K562 (cell line): ENCODE measurements around the gene KIF26B. TPM values are rescaled to one million over a fixed set of nuclear protein-coding genes. Genes with fewer than 3 reads are reported as not detected.
A peak's percentile ranks its signal among the peaks of the same experiment; 100 is the strongest.

Experiments
- ARID1B ChIP-seq: fragments of 450-650 bp; IDR thresholded peaks from 2 replicates; pipeline ENCODE4 v1.6.1; 2016; ENCODE audit warnings: antibody characterized with exemption, mild to moderate bottlenecking, inconsistent platforms
- C11orf30 ChIP-seq: fragments of 450-650 bp; IDR thresholded peaks from 2 replicates; pipeline ENCODE4 v1.6.1; 2016; ENCODE audit warnings: low read depth, mild to moderate bottlenecking
- CBX5 ChIP-seq: IDR thresholded peaks from 2 replicates; pipeline ENCODE4 v1.6.1; 2014; ENCODE audit warnings: low read depth, borderline replicate concordance
- CREM ChIP-seq: IDR thresholded peaks from 2 replicates; pipeline ENCODE4 v1.6.1; 2014; ENCODE audit warnings: antibody characterized with exemption, low read depth
- ETV1 ChIP-seq: fragments of 450-650 bp; conservative IDR thresholded peaks from 2 replicates; pipeline ENCODE4 v1.6.1; 2016; ENCODE audit warnings: missing genetic modification characterization, control low read depth, low read depth, missing compliant biosample characterization
- KDM2B ChIP-seq: fragments of 250-450 bp; sonication (Bioruptor Pico); IDR thresholded peaks from 2 replicates; pipeline ENCODE4 v1.8.0; 2021; ENCODE audit warnings: mild to moderate bottlenecking, moderate library complexity
- KHSRP ChIP-seq: fragments of 450-650 bp; IDR thresholded peaks from 2 replicates; pipeline ENCODE4 v1.6.1; 2017
- NR4A1 ChIP-seq, 2 experiments: fragments of 250-450 bp in 1 of 2; fragments of 450-650 bp in 1 of 2; sonication (Bioruptor Pico) in 1 of 2; IDR thresholded peaks; 2 replicates each; pipeline versions ENCODE4 v1.4.0 to v1.6.1; 2016 to 2020; ENCODE audit warnings: mild to moderate bottlenecking in 2 of 2, missing compliant biosample characterization in 1 of 2, missing genetic modification characterization in 1 of 2, moderate library complexity in 1 of 2
- PRDM10 ChIP-seq: fragments of 450-650 bp; IDR thresholded peaks from 2 replicates; pipeline ENCODE4 v1.6.1; 2018; ENCODE audit not compliant: partially characterized antibody
- RBM15 ChIP-seq: fragments of 200-400 bp; formaldehyde crosslinking; IDR thresholded peaks from 2 replicates; pipeline ENCODE4 v1.6.1; 2018; ENCODE audit warnings: mild to moderate bottlenecking, low read length, moderate library complexity; ENCODE audit not compliant: insufficient read depth
- SMAD4 ChIP-seq: fragments of 250-450 bp; sonication (Bioruptor Pico); conservative IDR thresholded peaks from 2 replicates; pipeline ENCODE4 v1.8.0; 2021; ENCODE audit warnings: inconsistent platforms, mild to moderate bottlenecking, moderate library complexity
- SMARCC2 ChIP-seq: fragments of 450-650 bp; IDR thresholded peaks from 2 replicates; pipeline ENCODE4 v1.6.1; 2017; ENCODE audit warnings: antibody characterized with exemption, moderate library complexity, mild to moderate bottlenecking, low read depth
- SMARCE1 ChIP-seq: fragments of 450-650 bp; IDR thresholded peaks from 2 replicates; pipeline ENCODE4 v1.7.1; 2016; ENCODE audit warnings: mild to moderate bottlenecking
- ZBTB8A ChIP-seq: fragments of 450-650 bp; IDR thresholded peaks from 2 replicates; pipeline ENCODE4 v1.6.1; 2018; ENCODE audit warnings: mild to moderate bottlenecking, moderate library complexity; ENCODE audit not compliant: partially characterized antibody
- ZNF174 ChIP-seq: fragments of 250-450 bp; sonication (Bioruptor Pico); IDR thresholded peaks from 2 replicates; pipeline ENCODE4 v1.4.0; 2020; ENCODE audit warnings: mild to moderate bottlenecking
- ZNF311 ChIP-seq: fragments of 250-450 bp; sonication (Bioruptor Pico); IDR thresholded peaks from 2 replicates; pipeline ENCODE4 v1.4.0; 2020; ENCODE audit warnings: mild to moderate bottlenecking, moderate library complexity
- ZNF384 ChIP-seq: IDR thresholded peaks from 2 replicates; pipeline ENCODE4 v1.6.1; 2012; ENCODE audit warnings: low read depth, low read length, improper control_type of control experiment
- ZNF449 ChIP-seq: fragments of 250-450 bp; sonication (Bioruptor Pico); IDR thresholded peaks from 2 replicates; pipeline ENCODE4 v1.8.0; 2022; ENCODE audit warnings: moderate library complexity, mild to moderate bottlenecking, inconsistent platforms
- ZNF75A ChIP-seq: fragments of 450-650 bp; formaldehyde crosslinking; IDR thresholded peaks from 2 replicates; pipeline ENCODE4 v1.4.0; 2020; ENCODE audit warnings: mild to moderate bottlenecking
- polyA plus RNA-seq, 8 experiments: library from polyadenylated mRNA; depleted of rRNA in 4 of 8; stranded (reverse) in 5 of 8; unstranded in 3 of 8; fragments of >200 nt; fragmentation: Nextera tagmentation in 2 of 8; fragmentation: Illumina TruSeq in 1 of 8; extraction: Ambion mirVana in 2 of 8; extraction: Trizol in 1 of 8; gene quantifications; 2 replicates each; pipeline versions ENCODE4 v1.2.1 to v1.2.3, GENCODE V29; 2011 to 2014; ENCODE audit warnings: inconsistent platforms in 1 of 8, missing spikeins in 1 of 8
- total RNA-seq, 7 experiments: library from RNA; depleted of rRNA in 6 of 7; stranded (reverse); fragments of >200 nt in 6 of 7; fragmentation: Illumina TruSeq in 2 of 7; extraction: Trizol in 2 of 7; gene quantifications; 2 replicates each; pipeline versions ENCODE4 v1.2.1 to v1.2.3, GENCODE V29; 2011 to 2021; ENCODE audit warnings: low replicate concordance in 1 of 7

Gene KIF26B
- total and polyA plus RNA-seq, 9 of the 15 experiments (the other 6 are each of a cell fraction or from before 2014, with no cell fraction given), result 0.02 to 0.08 (median 0.03) TPM; not detected in 6

- TF ChIP-seq CBX5 (peak; percentile 2; the same call in 1 of the 2 replicates), CREM (0 out of 2 replicates have a peak, but pooled peaks have one; percentile 31), ZNF384 (peak; percentile 32; the same call in 1 of the 2 replicates), ZNF75A (CRISPR knock-in tag) (0 out of 2 replicates have a peak, but pooled peaks have one; percentile 27), ETV1 (no peak), SMAD4 (CRISPR knock-in tag) (peak; percentile 82; the same call in 1 of the 2 replicates), C11orf30 (peak; percentile 86), SMARCE1 (peak; percentile 86), ZBTB8A (no peak), ZNF174 (CRISPR knock-in tag) (peak; percentile 46; the same call in 1 of the 2 replicates), ZNF311 (CRISPR knock-in tag) (no peak), KDM2B (no peak), PRDM10 (peak; percentile 25), SMARCC2 (peak; percentile 70; the same call in 1 of the 2 replicates), RBM15 (no peak), ARID1B (peak; percentile 98), ZNF449 (CRISPR knock-in tag) (no peak), NR4A1 (CRISPR knock-in tag; IDR thresholded peaks at IDR 0.05) (no peak), NR4A1 (tag; IDR thresholded peaks at IDR 0.05) (peak; percentile 81; the same call in 1 of the 2 replicates), KHSRP (peak; percentile 50; the same call in 1 of the 2 replicates)
Observed at GRCh38 chr1:245337829-245338484, 183.2 kb downstream of the KIF26B start (continued).
